ENCODE data around the gene C10orf143. TPM values are rescaled to one million over a fixed set of nuclear protein-coding genes. Genes with fewer than 3 reads are reported as not detected.

Gene C10orf143
- total RNA-seq, 1 experiment from 2014 or later, result 1.6 TPM

- Mint-ChIP-seq H3K36me3 (peaks cover 14% of the 10 kb centered on the region), H3K27me3 (ENCODE audit: low read depth) (peaks cover 7% of the 10 kb centered on the region; the same call in 1 of the 2 replicates), H3K4me1 (peaks cover 29% of the 10 kb centered on the region), H3K27ac (peak overlapping the region; percentile 98), H3K4me3 (peak overlapping the region; percentile 94), H3K9me3 (peaks cover 11% of the 10 kb centered on the region)
- ChIA-PET POLR2A (interaction anchor here (0.7 to 2.9 kb wide), 6 partner anchors 18 to 1983 kb away, joined by 3 to 48 read pairs (median 4); partner anchors contain the start of gene GLRX3), CTCF (interaction anchor here (0.6 to 3.2 kb wide), 36 partner anchors 8 to 1781 kb away, joined by 3 to 64 read pairs (median 5); partner anchors contain the start of genes EBF3 and GLRX3)
- ATAC-seq, result peak; percentile 1
- DNase-seq (ENCODE audit: low spot score), result peak; percentile 67
- TF ChIP-seq HMGA2 (CRISPR knock-in tag; IDR thresholded peaks at IDR 0.05), result no peak
- no peak for TF ChIP-seq ZNF219 (CRISPR knock-in tag; IDR thresholded peaks at IDR 0.05; ENCODE audit: borderline replicate concordance)
- TF ChIP-seq STAT6 (CRISPR knock-in tag; conservative IDR thresholded peaks at IDR 0.05; ENCODE audit: low read depth), result no peak
- TF ChIP-seq ZNF423 (CRISPR knock-in tag; IDR thresholded peaks at IDR 0.05), result no peak
- TF ChIP-seq ARID4B (CRISPR knock-in tag; IDR thresholded peaks at IDR 0.05; ENCODE audit: borderline replicate concordance), result no peak
- no peak for TF ChIP-seq NR2C2 (CRISPR knock-in tag; IDR thresholded peaks at IDR 0.05)
- no peak for TF ChIP-seq ERG (CRISPR knock-in tag; IDR thresholded peaks at IDR 0.05)
- TF ChIP-seq AR (CRISPR knock-in tag; IDR thresholded peaks at IDR 0.05), result no peak
- TF ChIP-seq NR1H2 (CRISPR knock-in tag; IDR thresholded peaks at IDR 0.05), result no peak
- no peak for TF ChIP-seq TCF7 (CRISPR knock-in tag; IDR thresholded peaks at IDR 0.05; ENCODE audit: low read depth)
- TF ChIP-seq, protein P1, sequence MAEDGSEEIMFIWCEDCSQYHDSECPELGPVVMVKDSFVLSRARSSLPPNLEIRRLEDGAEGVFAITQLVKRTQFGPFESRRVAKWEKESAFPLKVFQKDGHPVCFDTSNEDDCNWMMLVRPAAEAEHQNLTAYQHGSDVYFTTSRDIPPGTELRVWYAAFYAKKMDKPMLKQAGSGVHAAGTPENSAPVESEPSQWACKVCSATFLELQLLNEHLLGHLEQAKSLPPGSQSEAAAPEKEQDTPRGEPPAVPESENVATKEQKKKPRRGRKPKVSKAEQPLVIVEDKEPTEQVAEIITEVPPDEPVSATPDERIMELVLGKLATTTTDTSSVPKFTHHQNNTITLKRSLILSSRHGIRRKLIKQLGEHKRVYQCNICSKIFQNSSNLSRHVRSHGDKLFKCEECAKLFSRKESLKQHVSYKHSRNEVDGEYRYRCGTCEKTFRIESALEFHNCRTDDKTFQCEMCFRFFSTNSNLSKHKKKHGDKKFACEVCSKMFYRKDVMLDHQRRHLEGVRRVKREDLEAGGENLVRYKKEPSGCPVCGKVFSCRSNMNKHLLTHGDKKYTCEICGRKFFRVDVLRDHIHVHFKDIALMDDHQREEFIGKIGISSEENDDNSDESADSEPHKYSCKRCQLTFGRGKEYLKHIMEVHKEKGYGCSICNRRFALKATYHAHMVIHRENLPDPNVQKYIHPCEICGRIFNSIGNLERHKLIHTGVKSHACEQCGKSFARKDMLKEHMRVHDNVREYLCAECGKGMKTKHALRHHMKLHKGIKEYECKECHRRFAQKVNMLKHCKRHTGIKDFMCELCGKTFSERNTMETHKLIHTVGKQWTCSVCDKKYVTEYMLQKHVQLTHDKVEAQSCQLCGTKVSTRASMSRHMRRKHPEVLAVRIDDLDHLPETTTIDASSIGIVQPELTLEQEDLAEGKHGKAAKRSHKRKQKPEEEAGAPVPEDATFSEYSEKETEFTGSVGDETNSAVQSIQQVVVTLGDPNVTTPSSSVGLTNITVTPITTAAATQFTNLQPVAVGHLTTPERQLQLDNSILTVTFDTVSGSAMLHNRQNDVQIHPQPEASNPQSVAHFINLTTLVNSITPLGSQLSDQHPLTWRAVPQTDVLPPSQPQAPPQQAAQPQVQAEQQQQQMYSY (CRISPR knock-in tag; IDR thresholded peaks at IDR 0.05), result no peak
- TF ChIP-seq AFF4 (CRISPR knock-in tag; IDR thresholded peaks at IDR 0.05; ENCODE audit: borderline replicate concordance), result no peak
- peak; percentile 63 for TF ChIP-seq CTCF (IDR thresholded peaks at IDR 0.05)
- no peak for TF ChIP-seq E2F5 (CRISPR knock-in tag; IDR thresholded peaks at IDR 0.05)
Observed at GRCh38 chr10:130109796-130110245, 809 bp downstream of the C10orf143 start.

All from WTC11 (cell line).